GM12874 (cell line): ENCODE results near the gene GLIS1.

Source experiments
- CTCF ChIP-seq: IDR thresholded peaks from 2 replicates; pipeline ENCODE4 v1.5.1; 2011; ENCODE audit warnings: low read depth, mild to moderate bottlenecking, control low read depth, low read length, moderate library complexity; ENCODE audit not compliant: insufficient read depth

Gene GLIS1

DNA sequence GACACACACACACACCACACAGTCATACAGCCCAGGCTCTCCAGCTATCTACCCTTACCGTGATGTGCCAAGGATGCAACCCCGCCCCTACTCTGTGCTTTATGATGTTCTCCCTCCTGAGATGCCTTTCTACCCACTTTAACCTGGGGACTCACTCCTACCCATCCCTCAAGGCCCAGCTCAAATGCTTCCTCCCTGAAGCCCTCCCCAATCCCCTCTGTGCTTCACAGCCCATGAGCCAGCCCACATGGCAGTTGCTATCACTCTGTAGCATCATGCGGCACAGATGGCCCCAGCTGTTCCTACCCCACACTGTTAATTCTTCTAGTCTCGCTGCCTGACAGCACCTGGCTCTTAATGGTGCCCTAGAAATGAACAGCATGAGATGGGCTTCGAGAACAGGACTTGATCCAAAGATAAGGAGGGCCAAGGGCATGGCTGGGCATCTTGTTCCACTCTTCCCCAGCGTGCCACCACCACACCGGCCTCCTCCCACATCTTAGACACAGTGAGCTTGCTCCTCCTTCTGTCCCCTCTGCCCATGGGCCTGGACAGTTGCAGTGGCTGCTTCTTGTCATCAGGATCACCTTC is 109.8 kb downstream of the GLIS1 start:
- no peak for TF ChIP-seq CTCF

DNA sequence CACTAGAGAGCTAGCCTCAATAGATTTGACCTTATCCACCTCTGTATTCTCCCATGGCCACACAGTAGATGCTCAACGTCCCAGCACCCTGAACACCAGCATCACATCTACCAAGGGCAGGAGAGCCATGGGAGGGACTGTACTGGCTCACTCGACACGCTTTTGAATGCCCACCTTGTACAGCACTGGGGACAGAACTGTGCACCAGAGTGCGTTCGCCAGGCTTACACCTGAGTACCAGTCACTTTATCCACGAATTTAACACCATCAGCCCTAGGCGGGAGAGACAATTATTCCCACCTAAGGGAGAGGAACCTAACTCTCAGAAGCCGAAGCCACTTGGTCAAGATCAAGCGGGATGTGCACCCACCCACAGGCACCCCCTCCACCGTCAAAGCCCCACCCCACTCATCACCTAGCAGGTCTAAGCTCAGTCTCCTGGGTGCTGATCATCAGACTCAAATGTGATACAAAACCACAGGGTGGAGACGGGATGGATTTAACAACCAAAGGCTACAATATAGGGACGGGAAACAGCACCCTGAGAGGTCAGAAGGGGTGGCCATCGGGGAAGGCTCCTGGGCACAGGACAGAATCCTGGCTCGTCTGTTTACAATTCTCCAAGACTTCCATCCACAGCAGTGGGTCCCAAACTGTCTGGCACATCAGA is 110.5 kb downstream of the GLIS1 start:
- no peak for TF ChIP-seq CTCF

GRCh38 chr1:53627666-53628065 is 111.3 kb downstream of the GLIS1 start:
- TF ChIP-seq CTCF, result no peak

DNA sequence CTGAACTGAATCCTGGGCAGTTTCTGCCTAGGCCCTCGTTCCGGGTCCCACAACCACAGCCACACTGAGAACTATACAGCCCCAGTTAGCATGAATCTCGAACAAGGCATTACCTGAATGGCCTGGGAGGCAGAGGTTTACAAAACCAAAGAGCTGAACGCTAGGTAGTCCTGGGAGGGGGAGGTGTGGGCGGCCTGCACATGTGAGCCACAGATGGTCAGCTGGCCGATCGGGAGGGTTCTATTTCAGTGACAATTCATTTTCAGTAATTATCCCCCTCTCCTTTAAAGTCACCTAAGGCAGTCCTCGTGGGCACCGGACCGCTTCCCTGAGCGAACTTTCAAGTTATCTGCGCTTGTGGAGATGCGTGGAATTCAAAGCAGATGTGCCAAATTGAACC is 111.9 kb downstream of the GLIS1 start:
- TF ChIP-seq CTCF, result no peak

GRCh38 chr1:53626616-53627015 is 112.3 kb downstream of the GLIS1 start:
- no peak for TF ChIP-seq CTCF

DNA sequence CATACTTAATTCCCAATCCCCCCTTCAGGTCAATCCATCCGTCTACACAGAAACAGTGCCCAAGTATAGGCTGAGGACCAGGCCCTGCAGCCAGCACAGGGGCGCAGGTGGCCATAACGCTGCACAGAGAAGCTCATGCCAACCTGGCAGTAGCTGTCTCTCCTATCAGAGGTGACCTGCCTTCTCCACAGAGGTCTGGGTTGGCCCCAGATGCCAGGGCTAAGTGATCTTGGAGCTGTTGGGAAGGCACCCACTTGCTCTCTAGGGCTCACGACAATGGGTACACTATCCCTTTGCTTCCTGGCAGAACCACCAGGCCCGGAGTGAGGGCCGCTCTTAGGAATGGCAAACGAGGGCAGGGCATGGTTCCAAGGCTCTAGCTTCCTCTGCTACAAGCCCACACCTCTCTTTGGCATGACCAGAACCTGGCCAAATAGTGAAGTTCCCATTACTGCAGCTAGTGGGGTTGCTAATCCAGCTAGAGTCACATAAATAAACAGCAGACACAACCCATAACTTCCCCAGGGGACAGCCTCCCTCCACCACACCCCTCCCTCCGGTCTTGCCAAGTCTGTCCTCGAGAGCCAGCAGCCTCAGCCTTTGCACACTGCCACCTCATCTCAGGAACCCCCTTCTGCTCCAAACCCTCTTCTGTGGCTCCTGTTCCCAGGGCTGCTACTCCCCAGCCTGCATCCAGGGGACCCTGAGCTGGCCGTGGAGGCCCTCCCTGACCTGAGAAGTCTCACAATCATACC is 113.0 kb downstream of the GLIS1 start:
- TF ChIP-seq CTCF, result no peak

DNA sequence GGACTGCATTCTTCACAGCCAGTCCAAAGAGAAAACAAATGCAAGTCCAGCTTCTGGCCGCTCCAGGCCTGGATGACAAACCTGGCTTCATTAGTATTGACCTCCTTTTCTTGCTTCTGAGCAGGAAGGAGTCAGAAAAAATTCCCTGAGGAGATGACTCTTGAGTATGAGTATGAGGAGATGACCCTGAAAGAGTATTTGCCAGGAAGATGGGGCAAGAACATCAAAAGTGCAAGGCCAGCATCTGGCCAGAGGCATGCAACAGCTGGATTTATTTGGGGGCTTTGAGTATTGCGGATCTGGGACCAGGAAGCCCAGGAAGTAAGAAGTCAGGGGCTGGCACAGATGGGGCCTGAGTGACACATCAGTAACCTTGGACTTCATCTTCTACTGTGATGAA is 113.9 kb downstream of the GLIS1 start:
- TF ChIP-seq CTCF, result no peak
